ENCODE results near the gene SLC39A1.
"Not testable (repeated sequence)": the region's sequence is repeated elsewhere in the genome, so short reads cannot be mapped to it uniquely, and the experiment has no call there.

The SLC39A1 gene

DNA sequence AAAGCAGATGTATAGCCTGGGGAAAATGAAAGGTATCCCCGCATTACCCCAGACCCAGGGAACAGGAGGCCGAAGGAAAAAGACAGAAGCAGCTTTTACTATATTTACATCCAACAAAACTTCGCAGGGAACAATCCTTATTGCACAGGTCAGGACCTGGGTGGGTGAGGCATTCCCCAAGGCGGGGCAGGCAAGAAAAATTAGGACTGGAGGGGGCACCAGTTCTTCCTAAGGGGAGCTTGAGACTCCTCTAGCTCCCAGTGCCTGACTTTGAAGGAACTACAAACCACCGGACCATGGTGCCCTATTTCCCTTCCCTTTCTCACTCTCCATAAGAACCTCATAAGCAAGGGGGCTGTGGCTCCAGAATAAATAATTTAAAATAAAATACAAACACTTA lies 33.9 kb downstream of the SLC39A1 start:
- DNase-seq (ENCODE audit: low read depth), result no peak

DNA sequence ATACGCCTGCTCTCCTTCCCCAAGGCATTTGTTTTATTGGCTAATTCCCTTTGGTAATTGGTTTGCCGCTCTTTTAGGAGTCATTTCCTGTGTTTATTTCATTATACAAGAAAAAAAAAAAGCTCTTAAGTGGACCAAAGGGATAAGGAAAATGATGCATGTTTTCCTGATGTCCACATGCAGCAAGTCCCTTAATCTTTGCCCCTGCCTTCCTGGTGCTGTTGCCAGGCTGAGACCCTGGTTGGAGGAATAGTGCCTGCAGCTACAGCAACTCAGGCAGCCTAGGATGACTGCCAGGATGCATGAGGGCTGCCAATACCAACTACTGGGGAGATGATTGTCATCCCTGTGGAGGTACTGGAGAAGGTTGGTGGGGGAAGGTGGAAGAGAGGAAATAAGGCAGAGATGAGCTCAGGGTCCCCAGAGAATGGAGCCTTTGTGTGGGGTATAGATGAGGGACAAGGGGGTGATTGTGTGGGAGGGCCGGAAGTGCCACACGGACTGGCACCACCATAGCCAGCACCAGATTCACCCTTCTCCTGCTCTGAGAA lies 34.5 kb downstream of the SLC39A1 start:
- no peak for DNase-seq (ENCODE audit: low read depth)

DNA sequence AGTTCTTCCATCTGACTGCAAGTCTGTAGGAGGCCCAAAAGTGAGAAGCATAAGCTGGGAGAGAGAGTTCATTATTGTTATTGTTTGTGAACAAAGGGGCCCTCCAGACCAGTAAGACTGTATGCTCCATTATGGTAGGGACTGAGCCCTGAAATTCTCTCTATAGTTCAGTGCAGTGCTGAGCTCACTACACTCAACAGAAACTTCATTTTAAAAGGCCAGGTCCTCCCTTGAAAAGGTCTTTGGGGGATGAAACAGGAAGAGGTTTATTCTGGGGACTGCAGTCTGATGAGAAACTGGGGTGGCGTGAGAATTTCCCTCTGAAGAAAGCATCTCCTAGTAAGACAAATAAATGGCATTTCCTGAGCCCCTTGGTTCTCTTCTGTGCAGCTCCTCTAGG lies 35.1 kb downstream of the SLC39A1 start:
- DNase-seq (ENCODE audit: low read depth), result no peak

GRCh38 chr1:153926405-153926804 lies 36.9 kb downstream of the SLC39A1 start:
- DNase-seq (ENCODE audit: low read depth), result no peak

DNA sequence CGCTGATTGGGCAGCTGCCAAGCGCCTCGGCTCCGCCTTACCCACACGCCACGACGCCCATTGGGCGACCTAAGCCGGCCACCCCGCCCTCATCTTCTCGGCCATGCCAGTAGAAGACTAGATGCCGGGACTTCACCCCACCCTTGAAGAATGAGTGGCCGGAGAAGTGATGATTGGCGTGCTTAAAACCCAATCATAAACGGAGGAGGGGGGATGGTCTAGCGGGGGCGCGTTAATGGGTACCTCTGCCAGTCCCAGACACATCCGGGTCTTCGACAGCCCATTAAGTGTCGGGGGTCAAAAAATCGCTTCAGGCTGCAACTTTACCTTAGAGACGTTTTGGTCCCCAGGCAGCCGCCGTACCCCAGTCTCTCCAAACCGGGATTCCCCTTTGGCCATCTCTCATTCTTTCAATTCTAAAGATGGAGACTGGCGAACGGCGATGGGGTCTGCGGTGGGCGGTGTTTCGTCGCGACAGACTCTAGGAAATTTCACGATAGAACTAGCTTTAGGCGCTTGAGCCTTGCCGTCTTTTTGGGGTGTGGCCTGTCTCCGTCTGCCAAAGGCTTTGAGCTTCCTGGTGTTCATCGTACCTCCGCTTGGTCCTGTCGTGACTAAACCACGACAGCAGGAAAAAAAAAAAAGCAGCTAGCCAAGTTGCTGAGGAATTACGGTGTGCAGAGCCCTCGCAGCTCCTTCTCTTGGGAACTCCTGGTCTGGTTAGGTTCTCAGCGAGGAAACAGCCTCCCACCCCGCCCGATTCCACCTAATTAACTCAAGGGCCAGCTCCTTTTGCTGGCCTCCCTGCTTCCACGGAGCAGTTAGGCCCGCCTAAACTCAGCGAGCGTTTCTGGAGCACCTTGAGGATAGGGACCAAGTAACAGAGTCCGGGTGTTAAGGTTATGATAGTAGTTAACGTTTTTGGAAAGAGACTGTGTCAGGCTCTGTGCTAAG lies 40.1 kb downstream of the SLC39A1 start, which contains the start of gene GATAD2B:
Gene GATAD2B (minus strand): TSS at position 1 of the 954 bp plus-strand sequence. CDS start 94,625 bp downstream, outside the sequence.
- peak; percentile 98 for DNase-seq (ENCODE audit: low read depth)

- peak; percentile 56 for DNase-seq (ENCODE audit: low read depth)
These were observed 41.0 kb downstream of the SLC39A1 start for GRCh38 chr1:153922076-153922971.

- DNase-seq (ENCODE audit: low read depth), result no peak
These were observed 41.6 kb downstream of the SLC39A1 start for GRCh38 chr1:153921803-153922075.

GRCh38 chr1:153921080-153921802 lies 42.1 kb downstream of the SLC39A1 start:
- DNase-seq (ENCODE audit: low read depth), result no peak

GRCh38 chr1:153919876-153920852 lies 43.2 kb downstream of the SLC39A1 start:
- DNase-seq (ENCODE audit: low read depth), result no peak

DNA sequence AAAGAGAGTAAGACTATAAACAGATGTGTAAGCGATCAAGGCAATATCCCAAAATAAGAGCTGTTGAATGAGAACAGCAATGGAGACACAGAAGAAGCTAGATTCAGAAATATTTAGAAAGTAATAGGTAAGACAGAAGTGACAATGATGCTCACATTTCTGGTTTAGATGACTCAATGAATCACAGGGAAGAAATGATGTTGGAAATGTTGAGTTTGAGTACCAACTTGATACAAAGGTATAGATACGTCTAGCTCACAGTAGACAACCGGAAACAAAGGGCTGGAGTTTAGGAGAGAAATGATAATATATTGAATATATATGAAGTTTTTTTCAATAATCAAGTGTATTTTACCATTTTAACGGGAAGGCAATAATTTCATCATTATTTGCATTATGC lies 47.0 kb downstream of the SLC39A1 start:
- DNase-seq (ENCODE audit: low read depth), result no peak

GRCh38 chr1:153912349-153912748 lies 51.0 kb downstream of the SLC39A1 start:
- no peak for DNase-seq (ENCODE audit: low read depth)

DNA sequence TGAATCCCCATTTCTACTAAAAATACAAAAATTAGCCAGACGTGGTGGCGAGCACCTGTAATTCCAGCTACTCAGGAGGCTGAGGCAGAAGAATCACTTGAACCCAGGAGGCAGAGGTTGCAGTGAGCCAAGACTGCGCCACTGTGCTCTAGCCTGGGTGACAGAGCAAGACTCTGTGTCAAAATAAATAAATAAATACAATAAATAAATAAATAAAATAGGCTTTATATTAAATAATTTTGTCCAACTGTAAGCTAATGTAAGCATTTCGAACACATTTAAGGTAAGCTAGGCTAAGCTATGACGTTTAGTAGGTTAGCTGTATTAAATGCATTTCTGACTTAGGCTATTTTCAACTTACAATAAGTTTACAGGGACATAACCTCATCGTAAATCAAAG lies 52.8 kb downstream of the SLC39A1 start:
- not testable (repeated sequence) for DNase-seq (ENCODE audit: low read depth)

All from activated T-cell treated with anti-CD3 and anti-CD28 coated beads for 24 hours (primary cell).